ENCODE results near the gene PJVK.

GRCh38 chr2:178427458-178427857, 23.7 kb upstream of the PJVK start:
- no peak for TF ChIP-seq POLR2A (IDR thresholded peaks at IDR 0.05)
- TF ChIP-seq, protein P1, sequence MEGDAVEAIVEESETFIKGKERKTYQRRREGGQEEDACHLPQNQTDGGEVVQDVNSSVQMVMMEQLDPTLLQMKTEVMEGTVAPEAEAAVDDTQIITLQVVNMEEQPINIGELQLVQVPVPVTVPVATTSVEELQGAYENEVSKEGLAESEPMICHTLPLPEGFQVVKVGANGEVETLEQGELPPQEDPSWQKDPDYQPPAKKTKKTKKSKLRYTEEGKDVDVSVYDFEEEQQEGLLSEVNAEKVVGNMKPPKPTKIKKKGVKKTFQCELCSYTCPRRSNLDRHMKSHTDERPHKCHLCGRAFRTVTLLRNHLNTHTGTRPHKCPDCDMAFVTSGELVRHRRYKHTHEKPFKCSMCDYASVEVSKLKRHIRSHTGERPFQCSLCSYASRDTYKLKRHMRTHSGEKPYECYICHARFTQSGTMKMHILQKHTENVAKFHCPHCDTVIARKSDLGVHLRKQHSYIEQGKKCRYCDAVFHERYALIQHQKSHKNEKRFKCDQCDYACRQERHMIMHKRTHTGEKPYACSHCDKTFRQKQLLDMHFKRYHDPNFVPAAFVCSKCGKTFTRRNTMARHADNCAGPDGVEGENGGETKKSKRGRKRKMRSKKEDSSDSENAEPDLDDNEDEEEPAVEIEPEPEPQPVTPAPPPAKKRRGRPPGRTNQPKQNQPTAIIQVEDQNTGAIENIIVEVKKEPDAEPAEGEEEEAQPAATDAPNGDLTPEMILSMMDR (IDR thresholded peaks at IDR 0.05): no peak

All from Peyer's patch (tissue), 4 donors.